ENCODE measurements around the gene MCEE.

DNA sequence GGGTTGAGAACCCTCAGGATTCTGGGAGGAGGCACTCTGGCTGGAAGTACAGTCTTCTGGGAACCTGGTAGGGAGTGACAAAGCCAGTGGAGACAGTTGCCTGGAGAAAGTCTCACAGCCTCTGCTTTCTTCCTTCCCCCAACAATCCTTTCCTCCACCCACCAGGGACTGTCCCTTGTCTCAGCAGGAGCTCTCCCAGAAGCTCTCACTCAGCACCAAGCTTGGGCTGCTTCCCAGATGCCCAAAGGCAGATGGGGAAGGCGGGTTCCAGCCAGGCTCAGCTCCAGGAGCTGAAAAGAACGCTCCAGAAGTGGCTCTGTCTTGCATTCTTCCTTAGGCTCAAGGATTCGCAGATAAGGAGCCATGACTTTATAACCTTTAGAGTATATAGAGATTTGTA lies 69.2 kb downstream of the MCEE start:
- TF ChIP-seq, protein P1, sequence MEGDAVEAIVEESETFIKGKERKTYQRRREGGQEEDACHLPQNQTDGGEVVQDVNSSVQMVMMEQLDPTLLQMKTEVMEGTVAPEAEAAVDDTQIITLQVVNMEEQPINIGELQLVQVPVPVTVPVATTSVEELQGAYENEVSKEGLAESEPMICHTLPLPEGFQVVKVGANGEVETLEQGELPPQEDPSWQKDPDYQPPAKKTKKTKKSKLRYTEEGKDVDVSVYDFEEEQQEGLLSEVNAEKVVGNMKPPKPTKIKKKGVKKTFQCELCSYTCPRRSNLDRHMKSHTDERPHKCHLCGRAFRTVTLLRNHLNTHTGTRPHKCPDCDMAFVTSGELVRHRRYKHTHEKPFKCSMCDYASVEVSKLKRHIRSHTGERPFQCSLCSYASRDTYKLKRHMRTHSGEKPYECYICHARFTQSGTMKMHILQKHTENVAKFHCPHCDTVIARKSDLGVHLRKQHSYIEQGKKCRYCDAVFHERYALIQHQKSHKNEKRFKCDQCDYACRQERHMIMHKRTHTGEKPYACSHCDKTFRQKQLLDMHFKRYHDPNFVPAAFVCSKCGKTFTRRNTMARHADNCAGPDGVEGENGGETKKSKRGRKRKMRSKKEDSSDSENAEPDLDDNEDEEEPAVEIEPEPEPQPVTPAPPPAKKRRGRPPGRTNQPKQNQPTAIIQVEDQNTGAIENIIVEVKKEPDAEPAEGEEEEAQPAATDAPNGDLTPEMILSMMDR (IDR thresholded peaks at IDR 0.05): no peak
- TF ChIP-seq POLR2A (IDR thresholded peaks at IDR 0.05; ENCODE audit: low read depth) (no peak), EP300 (IDR thresholded peaks at IDR 0.05) (no peak), POLR2AphosphoS5 (IDR thresholded peaks at IDR 0.05) (no peak)
